Fibroblast of skin of left biceps (primary cell): ENCODE results near the gene PLEKHG4.

Experiments
- DNase-seq, 2 experiments: peaks; one replicate each; pipeline ENCODE4 v3.0.0-alpha.2; 2013; ENCODE audit warnings: low read depth in 2 of 2

PLEKHG4 gene

GRCh38 chr16:67264866-67265265 is 14.5 kb upstream of the PLEKHG4 start:
- no peak for DNase-seq

- no peak for DNase-seq
Observed at GRCh38 chr16:67265834-67266233, 13.5 kb upstream of the PLEKHG4 start.

GRCh38 chr16:67268136-67268579 is 11.2 kb upstream of the PLEKHG4 start:
- peak in 1 of 2 experiments; percentile 64 for DNase-seq

- DNase-seq, result no peak
Observed at GRCh38 chr16:67269766-67270165, 9.6 kb upstream of the PLEKHG4 start.

GRCh38 chr16:67270931-67271338 is 8.4 kb upstream of the PLEKHG4 start:
- no peak for DNase-seq

GRCh38 chr16:67271446-67271845 is 7.9 kb upstream of the PLEKHG4 start:
- no peak for DNase-seq

GRCh38 chr16:67275321-67275720 is 4.0 kb upstream of the PLEKHG4 start:
- no peak for DNase-seq

GRCh38 chr16:67277294-67277998 is 1.9 kb upstream of the PLEKHG4 start:
- DNase-seq, result peak; percentile 97

GRCh38 chr16:67277999-67278772 is 1.1 kb upstream of the PLEKHG4 start:
- DNase-seq, result no peak

- no peak for DNase-seq
Observed at GRCh38 chr16:67278773-67279295, 498 bp upstream of the PLEKHG4 start.

GRCh38 chr16:67280090-67281015 is 1.0 kb downstream of the PLEKHG4 start:
- DNase-seq, result no peak

- DNase-seq, result no peak
Observed at GRCh38 chr16:67281536-67282446, 2.5 kb downstream of the PLEKHG4 start.

GRCh38 chr16:67282447-67282805 is 3.1 kb downstream of the PLEKHG4 start:
- DNase-seq, result no peak

GRCh38 chr16:67283039-67283825 is 3.9 kb downstream of the PLEKHG4 start:
- no peak for DNase-seq

GRCh38 chr16:67283826-67284555 is 4.7 kb downstream of the PLEKHG4 start:
- DNase-seq, result no peak

GRCh38 chr16:67284699-67285646 is 5.6 kb downstream of the PLEKHG4 start:
- DNase-seq, result no peak

- no peak for DNase-seq
Observed at GRCh38 chr16:67286441-67287235, 7.3 kb downstream of the PLEKHG4 start.
